ENCODE results near the gene CSF3R. TPM values are rescaled to one million over a fixed set of nuclear protein-coding genes. Genes with fewer than 3 reads are reported as not detected.

Gene CSF3R
- total RNA-seq, 4 donors from 2014 or later = 0.60 to 2.7 (median 2.1) TPM

DNA sequence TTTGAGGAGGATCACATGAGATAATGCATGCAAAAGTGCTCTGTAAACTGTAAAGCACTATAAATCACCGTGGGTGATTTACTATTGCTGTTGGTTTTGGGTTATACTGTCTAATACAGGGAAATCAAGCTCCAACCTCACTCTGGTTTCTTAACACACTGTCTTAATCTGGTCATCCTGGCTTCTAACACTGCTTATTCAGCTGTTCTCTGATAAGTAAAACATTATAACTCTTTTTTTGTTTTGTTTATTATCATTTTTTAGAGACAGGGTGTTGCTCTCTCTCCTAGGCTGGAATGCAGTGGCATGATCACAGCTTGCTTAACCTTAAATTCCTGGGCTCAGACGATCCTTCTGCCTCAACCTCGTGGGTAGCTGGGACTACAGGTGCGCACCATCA lies 63.1 kb downstream of the CSF3R start:
- Histone ChIP-seq H3K36me3 (peaks cover 32% of the 10 kb centered on the region), H3K27me3 (no peaks in the 10 kb centered on the region), H3K4me3 (no peak overlapping the region), H3K4me1 (peaks cover 14% of the 10 kb centered on the region), H3K27ac (no peak overlapping the region), H3K9me3 (no peaks in the 10 kb centered on the region)
- no peak for TF ChIP-seq POLR2AphosphoS5 (IDR thresholded peaks at IDR 0.05)
- no peak for TF ChIP-seq CTCF (IDR thresholded peaks at IDR 0.05)
- TF ChIP-seq POLR2A (IDR thresholded peaks at IDR 0.05) = no peak
- TF ChIP-seq EP300 (IDR thresholded peaks at IDR 0.05) = no peak
- DNase-seq (ENCODE audit: low spot score in 2 of 2) = no peak
- 77% methylated on average over 4 of the region's 4 CpGs for WGBS

GRCh38 chr1:36419140-36419539 lies 63.6 kb downstream of the CSF3R start:
- WGBS = 67% methylated on average over 3 of the region's 3 CpGs
- H3K4me1 ChIP-seq = peaks cover 14% of the 10 kb centered on the region
- H3K9me3 ChIP-seq = no peaks in the 10 kb centered on the region
- no peak overlapping the region for H3K27ac ChIP-seq
- no peaks in the 10 kb centered on the region for H3K27me3 ChIP-seq
- no peak for DNase-seq (ENCODE audit: low spot score in 2 of 2)
- peaks cover 29% of the 10 kb centered on the region for H3K36me3 ChIP-seq
- no peak for TF ChIP-seq CTCF (IDR thresholded peaks at IDR 0.05)
- no peak for TF ChIP-seq POLR2AphosphoS5 (IDR thresholded peaks at IDR 0.05)
- TF ChIP-seq POLR2A (IDR thresholded peaks at IDR 0.05) = no peak
- no peak for TF ChIP-seq EP300 (IDR thresholded peaks at IDR 0.05)
- H3K4me3 ChIP-seq = no peak overlapping the region

DNA sequence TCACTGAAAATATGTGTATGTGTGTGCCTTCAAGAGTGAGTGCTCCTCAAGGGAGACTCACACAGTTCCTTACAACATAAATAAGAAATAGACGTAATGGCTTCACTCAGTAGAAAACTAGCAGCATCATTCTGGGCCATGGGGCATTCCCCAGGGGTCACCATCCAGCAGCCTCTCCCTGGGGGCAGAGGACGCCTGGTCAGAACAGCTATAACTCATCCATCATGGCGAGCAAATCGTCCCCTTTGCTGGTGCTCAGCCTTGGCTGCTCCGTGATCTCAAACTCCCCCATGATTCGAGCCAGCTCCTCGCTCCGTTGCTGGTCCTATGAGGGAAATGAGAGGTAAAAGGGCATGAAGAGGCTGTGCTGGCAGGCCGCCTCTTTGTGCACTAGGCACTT lies 64.8 kb downstream of the CSF3R start:
- peaks cover 14% of the 10 kb centered on the region for H3K4me1 ChIP-seq
- no peak for DNase-seq (ENCODE audit: low spot score in 2 of 2)
- H3K4me3 ChIP-seq = no peak overlapping the region
- no peak for TF ChIP-seq CTCF (IDR thresholded peaks at IDR 0.05)
- TF ChIP-seq EP300 (IDR thresholded peaks at IDR 0.05) = no peak
- H3K9me3 ChIP-seq = no peaks in the 10 kb centered on the region
- H3K27ac ChIP-seq = no peak overlapping the region
- H3K36me3 ChIP-seq = peaks cover 28% of the 10 kb centered on the region
- no peaks in the 10 kb centered on the region for H3K27me3 ChIP-seq
- 94% methylated on average over 9 of the region's 9 CpGs for WGBS

Other genes starting within 250 kb of the CSF3R start
- 10 to 100 TPM in 3 of 4 donors, 1 to 10 TPM in 1; 6.0 to 26.6 (median 16.0) TPM for gene SH3D21, start 176.5 kb downstream of the CSF3R start, total RNA-seq
- 10 to 100 TPM; 13.3 to 28.0 (median 19.2) TPM for gene EVA1B, start 159.3 kb downstream of the CSF3R start, total RNA-seq
- 10 to 100 TPM; 29.0 to 69.5 (median 51.8) TPM for gene STK40, start 97.0 kb downstream of the CSF3R start, total RNA-seq
- 10 to 100 TPM; 19.2 to 22.6 (median 21.4) TPM for gene LSM10, start 85.0 kb downstream of the CSF3R start, total RNA-seq
- gene OSCP1, start 32.5 kb downstream of the CSF3R start, total RNA-seq = 10 to 100 TPM in 2 of 4 donors, 1 to 10 TPM in 2; 3.8 to 15.4 (median 7.9) TPM
- 10 to 100 TPM; 47.7 to 91.3 (median 73.6) TPM for gene MRPS15, start 18.5 kb downstream of the CSF3R start, total RNA-seq

All from suprapubic skin (tissue), 4 donors.